Testis (tissue), 3 donors: ENCODE measurements around the gene CENPS. TPM values are rescaled to one million over a fixed set of nuclear protein-coding genes. Genes with fewer than 3 reads are reported as not detected.

ENCODE experiments used
- DNase-seq: peaks from one replicate; pipeline ENCODE4 v3.0.0-alpha.2; 2019
- H3K27ac ChIP-seq, 2 donors: fragments of 200-600 bp; sonication (generic); one replicate each; pipeline ENCODE4 v1.5.1; 2019
- H3K27me3 ChIP-seq: fragments of 200-600 bp; sonication (generic); one replicate; pipeline ENCODE4 v1.5.1; 2019
- H3K36me3 ChIP-seq: fragments of 200-600 bp; sonication (generic); one replicate; pipeline ENCODE4 v1.5.1; 2017; ENCODE audit warnings: low read depth; ENCODE audit errors: missing control alignments
- H3K4me1 ChIP-seq: fragments of 200-600 bp; sonication (generic); one replicate; pipeline ENCODE4 v1.5.1; 2019
- H3K4me3 ChIP-seq, 2 donors: fragments of 200-600 bp; sonication (generic); one replicate each; pipeline ENCODE4 v1.5.1; 2017 to 2019
- H3K9me3 ChIP-seq: fragments of 200-600 bp; sonication (generic); one replicate; pipeline ENCODE4 v1.5.1; 2017
- CTCF ChIP-seq, 3 experiments: fragments of 450-650 bp in 2 of 3; fragments of 200-600 bp in 1 of 3; sonication (generic) in 1 of 3; IDR thresholded peaks; one replicate each; pipeline ENCODE4 v1.5.1; 2016 to 2019; ENCODE audit warnings: antibody characterized with exemption in 3 of 3, mild to moderate bottlenecking in 2 of 3, moderate library complexity in 1 of 3
- POLR2A ChIP-seq: fragments of 450-650 bp; IDR thresholded peaks from one replicate; pipeline ENCODE4 v1.6.1; 2017; ENCODE audit warnings: antibody characterized with exemption, mild to moderate bottlenecking, moderate library complexity
- WGBS, 2 donors: methylation state at CpG; one replicate each; pipeline ENCODE4 v1.1.5; 2018; 5-methylcytosine and 5-hydroxymethylcytosine counted together
- intact Hi-C: fragments of 100-400 bp; cut with DNase I; formaldehyde crosslinking; loops from one replicate; pipeline ENCODE4 v1.15.1; 2023; ENCODE audit warnings: low total_unique reads
- polyA plus RNA-seq: library from polyadenylated mRNA; stranded (reverse); fragments of 350-450 nt; fragmentation: Illumina TruSeq; extraction: RNeasy Lipid Tissue Mini Kit (QIAGEN cat#74804); gene quantifications from one replicate; pipeline ENCODE4 v1.2.3, GENCODE V29; 2014; ENCODE audit warnings: low read depth, low replicate concordance; ENCODE audit not compliant: insufficient read depth
- total RNA-seq, 2 donors: library from RNA; depleted of rRNA; stranded (reverse); fragments of >200 nt; gene quantifications; one replicate each; pipeline ENCODE4 v1.2.3, GENCODE V29; 2016

Gene CENPS
- total and polyA plus RNA-seq, 3 donors from 2014 or later = 26.4 to 125 (median 49.6) TPM

- H3K4me1 ChIP-seq = peaks cover 23% of the 10 kb centered on the region
- 86 to 88% methylated on average over 3 of the region's 3 CpGs for WGBS, 2 donors
- no peaks in the 10 kb centered on the region for H3K9me3 ChIP-seq
- DNase-seq = no peak
- no peaks in the 10 kb centered on the region for H3K36me3 ChIP-seq
- no peak overlapping the region for H3K27ac ChIP-seq
- no peak overlapping the region for H3K4me3 ChIP-seq
- TF ChIP-seq CTCF (IDR thresholded peaks at IDR 0.05) = no peak
- no peak for TF ChIP-seq POLR2A
- intact Hi-C loops = no loop called here
- H3K27me3 ChIP-seq = no peaks in the 10 kb centered on the region
These were observed 33.4 kb upstream of the CENPS start for GRCh38 chr1:10396870-10397269.

- H3K9me3 ChIP-seq = no peaks in the 10 kb centered on the region
These were observed 31.9 kb upstream of the CENPS start for GRCh38 chr1:10398278-10398733.

GRCh38 chr1:10398734-10399443 lies 31.3 kb upstream of the CENPS start, which contains the start of gene PGD:
Gene PGD, plus strand, starts transcription at chr1:10399064. Its CDS starts 54 bp downstream, at chr1:10399118.
- no peak for TF ChIP-seq CTCF (IDR thresholded peaks at IDR 0.05)
- no peak for TF ChIP-seq POLR2A
- DNase-seq = peak; percentile 99
- WGBS, 2 donors = 0 to 1% methylated on average over 5 to 58 of the region's 76 CpGs
- no peaks in the 10 kb centered on the region for H3K36me3 ChIP-seq
- peak within 1 kb of the TSS; percentile 80 for H3K27ac ChIP-seq
- no peaks in the 10 kb centered on the region for H3K27me3 ChIP-seq
- H3K4me3 ChIP-seq = peak within 1 kb of the TSS; percentile 64 to 89
- intact Hi-C loops = no loop called here
- peaks cover 23% of the 10 kb centered on the region for H3K4me1 ChIP-seq
- H3K9me3 ChIP-seq = no peaks in the 10 kb centered on the region

More at GRCh38 chr1:10398278-10398733, 31.9 kb upstream of the CENPS start:
- intact Hi-C loops = no loop called here
- peaks cover 23% of the 10 kb centered on the region for H3K4me1 ChIP-seq
- peak overlapping the region in 1 of 2 donors; percentile 80 for H3K27ac ChIP-seq
- DNase-seq = no peak
- 1 to 2% methylated on average over 19 to 34 of the region's 34 CpGs for WGBS, 2 donors
- no peaks in the 10 kb centered on the region for H3K36me3 ChIP-seq
- no peak for TF ChIP-seq POLR2A
- no peak for TF ChIP-seq CTCF (IDR thresholded peaks at IDR 0.05)
- H3K27me3 ChIP-seq = no peaks in the 10 kb centered on the region
- H3K4me3 ChIP-seq = peak overlapping the region; percentile 64 to 89

- no peaks in the 10 kb centered on the region for H3K36me3 ChIP-seq
- peaks cover 23% of the 10 kb centered on the region for H3K4me1 ChIP-seq
- peak overlapping the region; percentile 64 to 89 for H3K4me3 ChIP-seq
- H3K27me3 ChIP-seq = no peaks in the 10 kb centered on the region
- TF ChIP-seq CTCF (IDR thresholded peaks at IDR 0.05) = no peak
- TF ChIP-seq POLR2A = no peak
- WGBS, 2 donors = 0 to 1% methylated on average over 14 to 42 of the region's 42 CpGs
- intact Hi-C loops = no loop called here
- no peaks in the 10 kb centered on the region for H3K9me3 ChIP-seq
- H3K27ac ChIP-seq = peak overlapping the region; percentile 33 to 80
- peak; percentile 62 for DNase-seq
These were observed 30.7 kb upstream of the CENPS start for GRCh38 chr1:10399444-10399941.
